Activated T-cell treated with anti-CD3 and anti-CD28 coated beads for 1 hour (primary cell): ENCODE measurements around the gene KIAA1671.

ENCODE experiments used
- DNase-seq: peaks from one replicate; pipeline ENCODE4 v3.0.0-alpha.2; 2020; ENCODE audit warnings: low read depth

The KIAA1671 gene

DNA sequence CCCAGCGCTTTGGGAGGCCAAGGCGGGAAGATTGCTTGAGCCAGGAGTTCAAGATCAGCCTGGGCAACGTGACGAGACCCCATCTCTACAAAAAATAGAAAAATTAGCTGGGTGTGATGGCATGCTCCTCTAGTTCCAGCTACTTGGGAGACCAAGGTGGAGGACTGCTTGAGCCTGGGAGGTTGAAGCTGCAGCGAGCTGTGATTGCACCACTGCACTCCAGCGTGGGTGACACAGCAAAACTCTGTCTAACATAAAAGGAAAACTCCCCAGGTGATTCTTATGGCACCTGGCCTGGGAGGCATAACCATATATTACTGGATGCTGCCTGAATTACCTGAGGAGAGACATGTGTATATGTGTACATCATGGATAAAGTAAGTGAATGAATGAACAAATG, 29.1 kb downstream of the KIAA1671 start:
- no peak for DNase-seq

DNA sequence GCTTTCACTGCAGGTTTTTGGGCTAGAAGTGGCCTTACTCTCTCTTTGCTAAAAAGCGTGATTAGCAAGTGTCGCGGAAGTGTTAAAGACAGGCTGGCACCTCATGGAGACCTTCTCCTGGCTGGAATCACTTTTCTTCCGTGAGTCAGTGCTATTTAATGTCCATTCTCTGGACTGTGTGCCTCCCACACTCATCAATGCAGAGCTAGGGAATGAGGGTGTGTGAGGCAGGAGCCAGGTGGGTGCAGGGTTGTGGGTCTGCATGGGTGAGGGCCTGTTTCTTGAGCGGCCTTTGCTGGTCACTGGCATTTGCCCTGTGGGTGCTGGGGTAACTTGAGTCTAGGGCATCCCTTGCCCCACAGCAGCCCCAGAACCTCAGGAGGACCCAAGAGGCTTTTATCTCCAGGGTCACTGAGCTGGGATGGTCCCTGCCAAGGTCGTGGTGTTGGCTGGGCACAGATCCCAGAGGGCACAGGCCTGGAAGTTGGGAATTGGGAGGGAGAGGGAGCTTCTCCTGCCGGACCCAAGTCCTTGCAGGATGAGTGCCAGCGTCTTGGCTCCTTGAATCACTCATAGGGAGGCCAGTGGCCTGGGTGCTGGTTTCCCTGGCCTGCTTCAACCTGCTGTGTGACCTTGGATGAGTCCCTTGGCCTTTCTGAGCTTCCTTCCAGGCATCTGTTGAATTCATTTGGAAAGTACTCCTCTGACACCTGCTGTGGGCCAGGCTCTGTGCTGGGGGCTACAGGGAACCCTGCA, 30.0 kb downstream of the KIAA1671 start:
- DNase-seq: no peak

DNA sequence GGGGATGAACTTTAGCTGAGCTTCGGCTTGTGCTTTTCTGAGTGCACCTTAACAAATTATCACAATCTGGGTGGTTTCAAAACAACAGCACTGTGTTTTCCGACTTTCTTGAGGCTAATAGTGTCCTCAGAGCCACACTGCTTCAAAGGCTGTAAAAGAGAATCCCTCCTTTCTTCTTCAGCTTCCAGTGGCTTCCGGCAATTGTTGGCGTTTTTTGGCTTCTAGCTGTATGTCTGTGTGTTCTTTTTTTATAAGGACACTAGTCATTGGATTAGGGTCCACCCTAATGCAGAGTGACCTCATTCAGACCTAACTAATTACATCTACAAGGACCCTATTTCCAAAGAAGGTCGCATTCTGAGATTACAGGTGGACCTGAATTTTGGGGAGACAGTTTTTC, 30.6 kb downstream of the KIAA1671 start:
- no peak for DNase-seq

DNA sequence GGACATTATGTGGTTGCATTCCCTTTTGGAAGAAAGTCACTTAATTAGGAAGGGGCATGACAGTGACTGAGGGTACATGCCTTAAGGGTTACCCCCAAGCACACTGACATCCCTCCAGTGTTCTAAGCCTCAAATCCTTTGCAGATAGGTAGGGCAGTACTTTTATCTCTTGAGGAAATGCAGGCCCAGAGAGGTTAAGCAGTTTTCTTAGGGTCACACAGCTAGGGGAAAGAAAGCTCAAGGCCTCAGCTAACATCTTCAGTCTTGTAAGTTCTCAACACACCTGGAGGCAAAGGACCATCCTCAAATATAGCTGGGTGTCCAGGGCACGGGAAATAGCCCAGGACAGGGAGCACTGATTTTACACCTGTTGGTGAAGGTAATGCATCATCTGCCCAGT, 31.6 kb downstream of the KIAA1671 start:
- no peak for DNase-seq

DNA sequence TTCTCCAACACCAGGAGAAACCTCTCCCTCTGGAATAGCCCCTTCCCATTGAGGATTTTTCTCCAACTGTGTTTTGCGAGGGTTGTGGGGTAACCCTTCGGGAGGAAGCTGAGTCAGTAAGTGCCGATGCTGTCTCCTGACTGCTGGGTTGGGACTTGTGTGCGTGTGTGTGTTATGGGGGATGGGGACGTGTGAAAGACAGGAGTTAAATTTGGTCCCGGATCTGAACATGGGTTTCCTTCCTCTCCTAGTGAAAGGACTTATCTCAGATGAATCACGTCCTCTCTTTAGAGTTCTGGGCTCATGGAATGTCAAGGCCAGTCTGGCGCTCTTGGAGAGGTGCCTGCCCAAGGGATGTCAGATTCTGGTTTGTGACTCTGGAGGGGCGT, 33.3 kb downstream of the KIAA1671 start:
- DNase-seq: no peak

DNA sequence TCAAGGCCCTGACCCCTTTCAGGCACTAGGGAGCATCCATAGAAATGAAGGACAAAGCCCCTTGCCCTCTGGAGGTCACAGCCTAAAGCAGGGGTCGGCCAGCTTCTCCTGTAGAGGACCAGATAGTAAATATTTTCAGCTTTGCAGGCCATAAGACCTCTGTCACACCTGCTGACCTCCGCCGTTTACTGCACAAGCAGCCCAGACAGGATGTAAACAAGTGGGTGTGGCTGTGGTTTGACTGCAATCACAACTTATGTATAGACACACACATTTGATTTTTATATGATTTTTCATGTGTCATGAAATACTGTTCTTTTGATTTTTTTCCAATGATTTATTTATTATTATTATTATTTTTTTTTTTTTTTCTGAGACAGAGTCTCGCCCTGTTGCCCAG, 34.3 kb downstream of the KIAA1671 start:
- no peak for DNase-seq

DNA sequence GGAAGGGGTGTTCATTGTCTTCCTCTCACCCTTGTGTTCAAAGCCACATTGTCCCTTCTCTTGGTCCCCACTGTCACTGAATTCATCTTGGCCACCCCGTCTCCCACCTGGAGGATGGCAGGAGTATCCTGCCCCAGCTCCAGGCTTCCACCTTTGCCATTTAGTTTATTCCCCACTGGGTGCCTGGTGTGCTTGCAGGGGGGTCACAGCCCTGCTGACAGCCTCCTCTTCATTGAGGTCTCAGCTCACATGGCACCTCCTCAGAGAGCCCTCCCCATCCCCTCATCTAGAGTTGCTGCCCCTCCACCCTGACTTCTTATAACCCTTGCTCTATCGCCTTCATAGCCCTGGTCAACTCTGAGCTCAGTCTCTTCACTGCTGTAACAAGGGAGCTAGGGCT, 36.6 kb downstream of the KIAA1671 start:
- DNase-seq: no peak

DNA sequence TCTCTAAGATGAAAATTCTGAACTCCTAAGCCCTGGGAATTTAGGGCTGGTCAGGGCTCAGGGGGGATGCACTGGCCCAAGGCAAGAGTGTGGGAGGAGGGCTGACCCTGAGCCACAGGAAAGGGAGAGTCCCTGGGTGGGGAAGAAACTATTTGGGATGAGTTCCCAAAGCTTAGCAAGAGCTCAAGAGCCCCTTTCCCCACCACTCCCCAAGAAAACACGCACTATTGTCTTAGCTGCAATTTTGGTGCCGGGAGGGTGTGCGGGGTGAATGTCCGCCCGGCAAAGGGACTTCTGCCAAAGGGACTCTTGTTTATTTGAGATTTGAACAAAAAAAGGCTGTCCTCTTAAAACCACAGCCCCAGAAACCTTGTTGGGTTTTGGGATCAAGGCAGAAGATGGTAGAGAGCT, 37.0 kb downstream of the KIAA1671 start:
- no peak for DNase-seq

DNA sequence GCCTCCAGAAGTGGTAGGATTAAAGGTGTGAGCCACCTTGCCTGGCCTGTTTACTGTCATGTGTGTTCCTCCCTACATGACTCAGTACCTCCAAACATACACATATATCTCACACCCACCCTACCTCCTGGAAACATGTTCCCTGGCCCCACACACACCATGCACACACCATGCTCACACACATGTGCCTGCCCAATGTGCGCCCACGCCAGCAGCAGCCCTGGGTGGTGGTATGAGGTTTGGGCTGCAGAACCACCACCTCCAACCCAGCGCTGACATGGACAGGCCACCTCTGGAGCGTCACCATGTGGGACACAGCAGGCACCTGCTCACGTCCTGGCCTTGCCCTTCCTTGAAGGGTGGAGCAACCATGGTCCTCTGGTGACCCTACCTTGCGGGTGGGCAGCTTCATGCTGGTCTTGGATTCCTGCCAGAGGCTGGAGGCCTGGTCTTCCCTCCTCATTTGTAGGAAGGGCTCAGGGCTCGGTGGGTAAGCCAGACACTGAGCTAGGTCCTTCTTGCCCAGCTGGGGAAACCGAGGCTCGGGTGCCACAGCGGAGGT, 37.9 kb downstream of the KIAA1671 start:
- no peak for DNase-seq

DNA sequence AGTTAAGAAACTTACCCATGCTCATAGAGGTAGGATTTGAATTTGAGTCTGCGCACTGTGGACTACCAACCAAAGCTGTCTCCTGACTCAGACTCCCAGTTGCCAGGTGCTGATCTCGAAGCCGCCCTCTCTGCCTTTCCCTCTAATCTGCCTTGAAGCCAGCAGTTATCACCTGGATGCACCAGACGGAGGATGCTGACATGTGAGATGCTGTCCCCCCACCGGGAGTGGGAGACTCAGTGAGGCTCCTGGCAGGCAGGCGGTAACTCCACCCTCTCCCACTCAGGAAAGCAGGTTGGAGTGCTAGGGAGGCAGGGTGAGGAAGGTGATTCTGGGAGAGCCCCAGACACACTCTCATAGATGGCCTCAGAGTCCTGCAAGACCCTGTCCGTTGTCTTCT, 40.4 kb downstream of the KIAA1671 start:
- DNase-seq: no peak

DNA sequence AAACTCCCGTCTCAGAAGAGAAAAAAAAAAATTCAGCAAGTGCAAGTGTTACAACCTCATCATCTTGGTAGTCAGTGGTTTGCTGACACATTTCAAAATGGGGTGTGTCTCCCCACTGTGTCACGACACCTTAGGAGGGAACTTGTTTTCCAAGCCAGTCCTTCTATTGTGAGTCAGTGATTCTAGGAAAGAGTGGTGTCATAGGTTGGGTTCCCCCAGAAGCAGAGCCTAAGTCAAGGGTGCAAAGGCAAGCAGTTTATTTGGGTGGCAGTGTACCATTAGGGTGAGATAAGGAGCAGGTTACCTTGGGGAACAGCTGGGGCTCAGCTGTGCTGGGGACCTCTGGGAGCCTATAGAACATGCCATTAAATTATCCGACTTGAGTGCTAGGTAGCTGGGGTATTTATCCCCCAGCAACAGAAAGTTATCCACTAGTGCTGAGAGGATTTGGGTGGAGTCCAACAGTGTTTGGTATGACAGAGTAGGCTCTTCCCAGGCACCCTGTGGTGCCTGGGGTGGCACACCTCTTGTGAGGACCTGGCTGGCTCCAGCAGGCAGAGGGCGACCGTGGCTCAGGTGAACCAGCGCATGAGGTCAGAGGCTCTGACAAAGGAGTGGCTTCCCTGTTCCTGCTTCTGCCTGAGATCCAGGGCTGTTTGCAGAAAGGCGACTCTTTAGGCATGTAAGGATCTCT, 41.7 kb downstream of the KIAA1671 start:
- DNase-seq: no peak

DNA sequence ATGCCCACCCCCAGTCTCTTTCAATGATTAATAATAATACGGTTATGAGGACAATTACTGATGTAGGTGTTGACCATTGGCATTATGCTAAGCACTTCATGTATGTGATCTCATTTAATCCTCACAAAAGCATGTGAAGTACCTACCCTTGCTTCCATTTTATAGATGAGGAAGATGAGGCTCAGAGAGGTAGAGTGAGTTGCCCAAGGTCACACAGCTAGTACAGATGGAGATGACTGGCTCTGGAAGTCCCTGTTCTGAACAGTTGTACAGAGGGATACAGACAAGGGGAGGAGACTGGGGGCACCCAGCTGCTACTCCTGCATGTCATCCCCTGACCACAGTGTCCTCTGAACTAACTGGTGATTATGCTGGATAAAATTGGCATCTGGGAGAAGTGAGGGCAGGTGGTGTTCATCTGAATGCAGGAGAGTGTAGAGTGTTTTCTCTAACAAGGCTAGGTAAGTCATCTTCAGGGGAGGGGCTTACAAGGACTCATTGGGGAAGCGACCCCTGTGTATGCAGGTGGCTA, 43.2 kb downstream of the KIAA1671 start:
- no peak for DNase-seq

DNA sequence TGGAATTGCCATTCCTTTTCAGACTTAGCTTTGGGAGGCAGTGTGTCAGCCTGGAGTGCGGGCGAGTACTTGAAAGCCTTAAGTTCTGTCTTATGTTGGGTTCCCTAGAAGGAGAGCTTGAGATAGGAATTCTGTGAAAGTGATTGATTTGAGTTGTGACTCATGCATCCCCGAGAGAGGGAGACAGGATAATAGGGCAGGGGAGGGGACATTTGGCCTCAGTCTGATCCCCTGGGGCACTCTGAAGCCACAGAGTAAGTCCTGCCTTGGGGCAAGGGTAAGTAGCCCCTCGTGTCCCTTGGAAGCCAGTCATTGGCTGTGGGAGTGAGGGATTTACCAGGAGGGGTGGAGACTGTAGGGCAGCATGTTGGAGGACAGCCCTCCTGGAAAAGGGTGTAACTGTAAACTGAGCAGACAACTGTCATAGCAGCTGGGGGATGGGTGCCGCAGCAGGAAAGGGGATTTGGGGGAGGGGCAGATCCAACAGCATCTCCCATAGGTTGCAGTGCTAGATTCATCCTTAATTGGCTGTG, 44.0 kb downstream of the KIAA1671 start:
- no peak for DNase-seq

DNA sequence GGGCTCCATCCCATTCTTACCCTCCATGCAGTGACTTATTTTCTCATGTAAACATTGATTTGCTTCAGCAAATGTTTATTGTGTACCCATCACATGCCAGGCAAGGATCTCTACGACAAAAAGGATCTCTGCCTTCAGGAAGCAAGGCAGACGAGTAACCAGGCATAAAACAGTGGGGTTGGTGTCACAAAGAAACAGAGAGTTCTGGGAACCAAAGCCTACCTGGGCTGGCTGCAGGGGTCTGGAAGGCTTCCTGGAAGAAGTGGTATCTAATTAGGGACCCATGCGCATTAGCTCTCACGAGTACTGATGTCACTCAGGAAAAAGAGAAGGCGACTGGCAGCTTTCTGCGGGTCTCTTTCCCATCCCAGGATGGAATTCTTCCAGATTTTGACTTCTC, 44.5 kb downstream of the KIAA1671 start:
- no peak for DNase-seq

DNA sequence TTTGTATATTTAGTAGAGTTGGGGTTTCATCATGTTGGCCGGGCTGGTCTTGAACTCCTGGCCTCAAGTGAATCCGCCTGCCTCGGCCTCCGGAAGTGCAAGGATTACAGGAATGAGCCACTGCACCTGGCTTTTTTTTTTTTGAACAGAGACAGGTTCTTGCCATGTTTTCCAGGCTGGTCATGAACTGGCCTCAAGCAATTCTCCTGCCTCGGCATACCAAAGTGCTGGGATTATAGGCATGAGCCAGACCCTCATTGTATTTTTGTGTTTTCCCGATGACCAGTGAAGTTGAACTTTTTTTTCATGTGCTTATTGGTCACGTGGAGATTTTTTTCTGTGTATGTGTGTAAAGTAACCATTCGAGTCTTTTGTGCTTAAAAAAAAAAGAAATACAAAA, 48.2 kb downstream of the KIAA1671 start:
- DNase-seq: no peak

DNA sequence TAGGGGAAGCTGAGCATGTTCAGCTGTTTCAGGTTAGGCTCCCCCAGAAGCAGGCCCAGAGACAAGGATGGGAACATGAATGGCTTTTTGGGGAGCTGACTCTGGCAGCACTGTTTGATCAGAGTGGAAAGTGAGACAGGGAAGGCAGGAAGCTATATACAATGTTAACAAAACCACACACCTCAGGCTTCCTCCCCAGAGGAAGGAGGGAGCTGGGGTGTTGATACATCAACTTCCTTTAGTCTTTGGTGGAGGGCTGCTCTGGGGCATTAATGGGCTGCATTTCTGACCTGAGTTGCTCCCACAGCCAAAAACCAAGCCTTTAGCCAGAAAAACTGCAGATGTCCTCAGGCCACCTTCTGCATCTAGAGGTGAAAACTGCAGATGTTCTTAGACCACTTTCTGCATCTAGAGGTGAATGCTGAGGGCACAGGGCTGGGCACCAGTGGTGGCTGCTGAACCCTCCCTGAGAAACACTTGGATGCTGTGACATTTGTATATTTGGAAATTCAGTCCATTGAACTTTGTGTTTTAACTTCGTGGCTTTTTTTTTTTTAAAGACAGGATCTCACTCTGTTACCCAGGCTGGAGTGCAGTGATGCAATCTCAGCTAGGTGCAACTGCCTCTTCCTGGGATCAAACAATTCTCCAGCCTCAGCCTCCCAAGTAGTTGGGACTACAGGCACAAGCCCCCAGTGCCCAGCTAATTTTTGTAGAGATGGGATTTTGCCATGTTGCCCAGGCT, 49.9 kb downstream of the KIAA1671 start:
- DNase-seq: no peak

DNA sequence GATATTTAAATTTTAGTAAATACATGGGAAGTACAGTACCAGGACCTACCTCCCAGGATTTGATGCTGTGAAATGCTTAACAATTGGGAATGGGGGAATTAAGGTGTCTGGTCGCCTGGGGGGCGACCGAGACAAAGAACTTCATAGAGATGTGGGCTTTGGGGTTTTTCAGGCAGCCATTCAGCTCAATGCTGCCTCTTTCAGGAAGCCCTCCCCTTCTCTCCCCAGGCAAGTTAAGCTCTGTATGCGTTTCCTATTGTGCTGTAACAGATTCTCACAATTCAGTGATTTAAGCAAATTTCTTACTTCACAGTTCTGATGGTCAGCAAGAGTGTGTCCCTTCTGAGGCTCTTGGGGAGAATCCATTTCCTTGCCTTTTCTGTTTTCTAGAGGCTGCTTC, 53.8 kb downstream of the KIAA1671 start:
- no peak for DNase-seq

DNA sequence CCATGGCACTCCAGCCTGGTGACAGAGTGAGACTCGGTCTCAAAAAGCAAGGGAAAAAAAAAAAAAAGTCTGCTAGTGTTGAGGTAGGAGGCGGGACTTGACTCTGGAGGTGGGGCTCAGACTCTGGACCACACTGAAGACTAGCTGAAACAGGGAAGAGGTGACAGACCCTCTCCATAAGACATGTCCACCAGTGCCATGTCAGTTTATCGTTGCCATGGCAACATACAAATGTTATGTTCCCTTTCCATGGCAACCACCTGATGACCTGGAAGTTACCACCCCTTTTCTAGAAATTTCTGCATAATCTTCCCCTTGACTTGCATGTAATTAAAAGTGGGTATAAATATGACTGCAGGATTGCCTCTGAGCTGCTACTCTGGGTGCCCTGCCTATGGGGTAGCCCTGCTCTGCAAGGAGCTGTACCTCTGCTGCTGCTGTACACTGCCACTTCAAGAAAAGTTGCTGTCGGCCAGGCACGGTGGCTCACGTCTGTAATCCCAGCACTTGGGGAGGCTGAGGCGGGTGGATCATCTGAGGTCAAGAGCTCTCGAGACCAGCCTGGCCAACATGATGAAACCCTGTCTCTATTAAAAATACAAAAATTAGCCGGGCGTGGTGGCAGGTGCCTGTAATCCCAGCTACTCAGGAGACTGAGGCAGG, 55.1 kb downstream of the KIAA1671 start:
- DNase-seq: no peak

DNA sequence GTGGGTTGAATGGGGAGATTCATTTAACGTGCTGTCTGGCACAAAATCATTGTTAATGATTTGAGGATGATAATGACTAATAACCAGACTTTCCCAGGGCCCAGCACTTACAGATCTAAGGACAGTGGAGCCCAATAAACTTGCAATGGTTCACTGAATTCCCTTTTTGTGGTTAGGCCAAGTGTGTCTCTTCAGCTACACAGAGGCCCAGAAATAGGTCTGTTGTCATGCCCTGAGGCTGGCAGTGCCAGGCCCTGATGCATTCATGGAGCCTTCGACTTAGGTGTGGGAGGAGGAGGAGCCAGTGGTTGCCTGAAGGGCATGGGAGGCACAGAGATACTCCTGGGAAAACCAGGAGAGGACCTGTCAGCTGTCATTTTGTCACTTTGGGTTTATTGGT, 56.1 kb downstream of the KIAA1671 start:
- DNase-seq: no peak

DNA sequence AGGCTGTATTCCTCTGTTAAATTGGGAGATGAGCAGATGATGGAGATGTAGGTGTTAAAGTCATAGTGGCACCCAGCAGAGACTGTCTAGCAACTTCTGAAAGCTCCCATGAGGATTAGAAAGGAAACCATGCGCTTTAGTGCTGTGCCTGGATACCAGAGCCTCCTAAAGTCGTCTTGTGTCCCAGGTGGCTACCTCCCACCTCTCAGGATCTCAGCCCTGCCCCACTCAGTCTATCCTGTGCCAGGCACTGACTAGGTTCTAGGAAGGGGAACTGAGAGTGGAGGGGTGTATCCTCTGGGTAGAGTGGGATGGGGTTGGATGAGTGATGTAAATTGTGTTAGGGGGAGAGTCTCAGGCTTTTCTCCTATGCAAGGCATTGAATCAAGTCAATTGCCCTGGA, 60.2 kb downstream of the KIAA1671 start:
- no peak for DNase-seq

DNA sequence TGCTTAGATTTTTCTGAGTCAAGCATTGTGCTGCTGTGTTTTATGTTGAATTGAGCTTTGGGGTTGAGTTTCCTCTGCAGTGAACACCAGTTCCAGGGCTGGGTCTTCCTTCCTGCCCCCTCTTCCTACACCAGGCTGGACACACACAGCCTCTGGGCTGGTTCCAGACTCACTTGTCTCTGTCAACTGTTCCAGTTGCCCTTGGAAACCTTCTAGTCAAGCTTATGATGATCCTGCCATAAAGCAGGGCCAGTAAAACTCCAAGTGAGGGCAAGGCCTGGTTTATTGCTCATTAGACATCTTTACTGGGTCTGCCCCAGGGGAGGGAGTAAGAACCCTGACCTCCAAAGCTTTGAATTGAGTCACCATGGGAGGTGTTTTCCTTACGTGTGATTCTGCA, 61.1 kb downstream of the KIAA1671 start:
- DNase-seq: no peak
